HG02642 (cell line): ENCODE data around the gene AFP.

ENCODE experiments used
- ATAC-seq: cut with Tn5 transposase; IDR thresholded peaks from one replicate; pipeline ENCODE4 v1.9.1; 2021; ENCODE audit warnings: mild to moderate bottlenecking; ENCODE audit not compliant: unreplicated experiment, poor library complexity

The AFP gene

GRCh38 chr4:73413294-73413755 lies 22.7 kb upstream of the AFP start:
- no peak for ATAC-seq

GRCh38 chr4:73414936-73415271 lies 21.1 kb upstream of the AFP start:
- ATAC-seq = no peak

GRCh38 chr4:73415807-73416238 lies 20.2 kb upstream of the AFP start:
- no peak for ATAC-seq

DNA sequence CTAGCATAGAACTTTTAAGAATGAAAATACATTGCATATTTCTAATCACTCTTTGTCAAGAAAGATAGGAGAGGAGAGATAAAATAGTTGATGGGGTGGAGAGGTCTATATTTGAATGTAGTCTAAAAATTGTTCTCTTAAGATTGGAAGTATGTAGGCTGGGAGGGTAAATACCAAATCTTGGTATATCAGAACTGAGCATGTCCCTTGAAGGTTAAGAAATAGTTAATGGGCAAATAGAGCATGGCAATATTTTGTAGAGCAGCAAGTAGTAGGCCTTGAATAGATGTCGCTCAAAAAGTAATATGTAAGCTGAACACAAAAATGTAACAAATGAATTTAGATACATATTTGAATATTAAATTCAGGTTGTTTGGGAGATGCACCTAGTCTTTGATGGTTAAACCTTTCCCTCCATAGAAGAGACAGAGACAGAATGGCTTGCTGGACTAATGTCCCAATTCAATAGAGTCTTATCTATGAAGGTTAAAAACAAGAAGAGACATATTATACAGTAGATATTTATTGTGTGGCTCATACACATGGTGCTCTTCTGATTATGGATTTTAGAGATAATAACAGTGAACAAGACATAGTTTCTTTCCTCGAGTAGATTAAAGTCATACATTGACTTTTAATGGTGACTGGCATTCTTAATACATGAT lies 19.5 kb upstream of the AFP start:
- ATAC-seq = no peak

DNA sequence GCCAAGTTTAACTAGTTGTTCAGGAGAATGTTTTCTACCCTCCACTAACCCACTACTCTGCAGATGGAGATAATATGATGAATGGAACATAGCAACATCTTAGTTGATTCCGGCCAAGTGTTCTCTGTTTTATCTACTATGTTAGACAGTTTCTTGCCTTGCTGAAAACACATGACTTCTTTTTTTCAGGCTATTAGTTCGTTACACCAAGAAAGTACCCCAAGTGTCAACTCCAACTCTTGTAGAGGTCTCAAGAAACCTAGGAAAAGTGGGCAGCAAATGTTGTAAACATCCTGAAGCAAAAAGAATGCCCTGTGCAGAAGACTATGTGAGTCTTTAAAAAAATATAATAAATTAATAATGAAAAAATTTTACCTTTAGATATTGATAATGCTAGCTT lies 18.7 kb upstream of the AFP start:
- ATAC-seq = no peak

GRCh38 chr4:73417973-73418372 lies 18.0 kb upstream of the AFP start:
- no peak for ATAC-seq

DNA sequence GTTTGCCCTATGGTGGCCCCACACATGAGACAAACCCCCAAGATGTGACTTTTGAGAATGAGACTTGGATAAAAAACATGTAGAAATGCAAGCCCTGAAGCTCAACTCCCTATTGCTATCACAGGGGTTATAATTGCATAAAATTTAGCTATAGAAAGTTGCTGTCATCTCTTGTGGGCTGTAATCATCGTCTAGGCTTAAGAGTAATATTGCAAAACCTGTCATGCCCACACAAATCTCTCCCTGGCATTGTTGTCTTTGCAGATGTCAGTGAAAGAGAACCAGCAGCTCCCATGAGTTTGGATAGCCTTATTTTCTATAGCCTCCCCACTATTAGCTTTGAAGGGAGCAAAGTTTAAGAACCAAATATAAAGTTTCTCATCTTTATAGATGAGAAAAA lies 17.3 kb upstream of the AFP start:
- ATAC-seq = no peak

GRCh38 chr4:73419106-73420038 lies 16.6 kb upstream of the AFP start:
- no peak for ATAC-seq

DNA sequence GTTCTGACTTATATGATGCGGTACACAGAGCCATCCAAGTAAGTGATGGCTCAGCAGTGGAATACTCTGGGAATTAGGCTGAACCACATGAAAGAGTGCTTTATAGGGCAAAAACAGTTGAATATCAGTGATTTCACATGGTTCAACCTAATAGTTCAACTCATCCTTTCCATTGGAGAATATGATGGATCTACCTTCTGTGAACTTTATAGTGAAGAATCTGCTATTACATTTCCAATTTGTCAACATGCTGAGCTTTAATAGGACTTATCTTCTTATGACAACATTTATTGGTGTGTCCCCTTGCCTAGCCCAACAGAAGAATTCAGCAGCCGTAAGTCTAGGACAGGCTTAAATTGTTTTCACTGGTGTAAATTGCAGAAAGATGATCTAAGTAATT lies 15.4 kb upstream of the AFP start:
- ATAC-seq = no peak

DNA sequence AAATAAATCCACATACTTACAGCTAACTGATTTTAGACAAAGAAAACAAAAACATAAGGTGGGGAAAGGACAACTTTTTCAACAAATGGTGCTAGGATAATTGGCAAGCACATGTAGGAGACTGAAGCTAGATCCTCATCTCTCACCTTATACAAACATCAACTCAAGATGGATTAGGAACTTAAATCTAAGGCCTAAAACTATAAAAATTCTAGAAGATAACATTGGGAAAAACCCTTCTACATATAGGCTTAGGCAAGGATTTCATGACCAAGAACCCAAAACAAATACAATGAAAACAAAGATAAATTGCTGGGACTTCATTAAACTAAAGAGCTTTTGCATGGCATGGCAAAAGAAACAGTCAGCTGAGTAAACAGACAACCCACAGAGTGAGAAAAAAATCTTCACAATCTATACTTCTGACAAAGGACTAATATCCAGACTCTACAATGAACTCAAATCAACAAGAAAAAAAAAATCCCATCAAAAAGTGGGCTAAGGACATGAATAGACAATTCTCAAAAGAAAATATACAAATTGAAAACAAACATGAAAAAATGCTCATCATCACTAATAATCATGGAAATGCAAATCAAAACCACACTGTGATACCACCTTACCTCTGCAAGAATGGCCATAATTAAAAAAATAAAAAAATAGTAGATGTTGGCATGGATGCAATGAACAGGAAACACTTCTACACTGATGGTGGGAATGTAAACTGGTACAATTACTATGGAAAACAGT lies 14.1 kb upstream of the AFP start:
- no peak for ATAC-seq

GRCh38 chr4:73422458-73422752 lies 13.6 kb upstream of the AFP start:
- no peak for ATAC-seq

DNA sequence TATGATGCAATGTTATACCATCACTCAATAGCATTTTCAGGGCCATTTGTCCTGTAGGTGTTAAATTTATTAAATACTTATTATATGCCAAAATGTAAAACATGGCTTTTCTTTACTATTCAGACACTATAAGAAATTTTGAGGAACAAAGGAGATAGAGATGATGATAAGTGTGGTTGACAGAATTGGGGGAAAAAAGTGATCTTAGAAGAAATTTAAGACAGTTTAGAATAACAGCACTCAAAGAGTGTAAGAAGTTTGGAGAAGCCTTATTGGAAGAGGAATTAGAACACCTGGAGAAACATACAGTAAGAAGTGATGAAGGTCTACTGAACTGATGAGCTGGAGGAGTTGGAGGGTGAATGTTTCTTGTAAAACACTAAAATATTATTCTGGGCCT lies 12.8 kb upstream of the AFP start:
- ATAC-seq = no peak

GRCh38 chr4:73426666-73427065 lies 9.4 kb upstream of the AFP start:
- ATAC-seq = no peak

GRCh38 chr4:73429118-73429517 lies 6.9 kb upstream of the AFP start:
- ATAC-seq = no peak

DNA sequence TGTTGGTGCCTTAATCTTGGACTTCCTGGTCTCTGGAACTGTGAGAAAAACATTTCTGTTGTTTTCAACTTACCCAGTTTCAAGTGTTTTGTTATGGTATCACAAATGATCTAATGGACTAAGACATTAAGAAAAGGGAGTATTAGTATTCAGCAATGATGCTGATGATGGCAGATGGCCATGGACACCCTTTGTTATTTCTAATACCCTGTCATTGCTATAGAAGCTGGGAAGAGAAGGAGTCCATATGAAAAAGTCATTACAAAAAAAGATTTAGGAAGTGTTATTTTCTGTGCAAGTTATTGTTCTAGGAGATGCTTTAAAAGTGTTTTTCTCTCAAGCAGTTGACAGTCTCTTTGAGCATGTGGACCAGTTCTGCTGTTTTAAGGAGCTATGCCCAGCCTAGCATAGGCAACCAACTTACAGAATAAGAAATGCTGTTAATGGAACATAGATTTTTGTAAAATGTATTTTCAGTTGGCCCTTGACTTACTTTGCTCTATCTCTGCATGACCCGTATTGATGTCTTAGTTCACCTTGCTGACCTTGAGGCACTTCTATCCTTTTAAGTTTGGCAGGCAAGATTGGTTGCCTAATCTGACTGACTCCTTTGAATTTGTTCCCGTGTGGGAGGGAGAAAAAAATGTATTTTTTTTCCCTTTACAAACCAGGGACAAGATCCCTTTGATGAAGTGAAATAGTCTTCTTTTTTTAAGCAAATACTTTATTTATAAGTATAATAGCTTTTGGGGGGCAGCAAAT lies 6.0 kb upstream of the AFP start:
- ATAC-seq = no peak

- no peak for ATAC-seq
Observed at GRCh38 chr4:73431813-73432168, 4.2 kb upstream of the AFP start.

DNA sequence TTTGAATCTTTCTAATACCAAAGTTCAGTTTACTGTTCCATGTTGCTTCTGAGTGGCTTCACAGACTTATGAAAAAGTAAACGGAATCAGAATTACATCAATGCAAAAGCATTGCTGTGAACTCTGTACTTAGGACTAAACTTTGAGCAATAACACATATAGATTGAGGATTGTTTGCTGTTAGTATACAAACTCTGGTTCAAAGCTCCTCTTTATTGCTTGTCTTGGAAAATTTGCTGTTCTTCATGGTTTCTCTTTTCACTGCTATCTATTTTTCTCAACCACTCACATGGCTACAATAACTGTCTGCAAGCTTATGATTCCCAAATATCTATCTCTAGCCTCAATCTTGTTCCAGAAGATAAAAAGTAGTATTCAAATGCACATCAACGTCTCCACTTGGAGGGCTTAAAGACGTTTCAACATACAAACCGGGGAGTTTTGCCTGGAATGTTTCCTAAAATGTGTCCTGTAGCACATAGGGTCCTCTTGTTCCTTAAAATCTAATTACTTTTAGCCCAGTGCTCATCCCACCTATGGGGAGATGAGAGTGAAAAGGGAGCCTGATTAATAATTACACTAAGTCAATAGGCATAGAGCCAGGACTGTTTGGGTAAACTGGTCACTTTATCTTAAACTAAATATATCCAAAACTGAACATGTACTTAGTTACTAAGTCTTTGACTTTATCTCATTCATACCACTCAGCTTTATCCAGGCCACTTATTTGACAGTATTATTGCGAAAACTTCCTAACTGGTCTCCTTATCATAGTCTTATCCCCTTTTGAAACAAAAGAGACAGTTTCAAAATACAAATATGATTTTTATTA lies 3.6 kb upstream of the AFP start:
- no peak for ATAC-seq

DNA sequence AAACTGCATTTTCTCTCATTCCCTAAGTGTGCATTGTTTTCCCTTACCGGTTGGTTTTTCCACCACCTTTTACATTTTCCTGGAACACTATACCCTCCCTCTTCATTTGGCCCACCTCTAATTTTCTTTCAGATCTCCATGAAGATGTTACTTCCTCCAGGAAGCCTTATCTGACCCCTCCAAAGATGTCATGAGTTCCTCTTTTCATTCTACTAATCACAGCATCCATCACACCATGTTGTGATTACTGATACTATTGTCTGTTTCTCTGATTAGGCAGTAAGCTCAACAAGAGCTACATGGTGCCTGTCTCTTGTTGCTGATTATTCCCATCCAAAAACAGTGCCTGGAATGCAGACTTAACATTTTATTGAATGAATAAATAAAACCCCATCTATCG lies 2.9 kb upstream of the AFP start:
- no peak for ATAC-seq

- no peak for ATAC-seq
Observed at GRCh38 chr4:73434311-73434710, 1.7 kb upstream of the AFP start.
